Trophoblast cell (in vitro differentiated cells and primary cell): ENCODE results near the gene KIF26B.

Source experiments
- DNase-seq, 2 donors: peaks; one replicate each; pipeline ENCODE4 v3.0.0-alpha.2; 2016
- H2AFZ ChIP-seq: 2 replicates; pipeline ENCODE4 v1.6.1; 2013; ENCODE audit warnings: low read length, moderate library complexity, mild to moderate bottlenecking; ENCODE audit not compliant: insufficient read depth, poor library complexity
- H2AK5ac ChIP-seq: 2 replicates; pipeline ENCODE4 v1.6.1; 2013; ENCODE audit warnings: mild to moderate bottlenecking, low read length
- H2BK120ac ChIP-seq: 2 replicates; pipeline ENCODE4 v1.6.1; 2013; ENCODE audit warnings: low read length, mild to moderate bottlenecking, moderate library complexity; ENCODE audit not compliant: insufficient read depth, poor library complexity
- H2BK12ac ChIP-seq: 2 replicates; pipeline ENCODE4 v1.6.1; 2013; ENCODE audit warnings: mild to moderate bottlenecking, low read length, moderate library complexity
- H2BK5ac ChIP-seq: 2 replicates; pipeline ENCODE4 v1.6.1; 2013; ENCODE audit warnings: low read length, low read depth, moderate library complexity, mild to moderate bottlenecking; ENCODE audit not compliant: poor library complexity
- H3K14ac ChIP-seq: 2 replicates; pipeline ENCODE4 v1.6.1; 2013; ENCODE audit warnings: mild to moderate bottlenecking, low read length
- H3K18ac ChIP-seq: 2 replicates; pipeline ENCODE4 v1.6.1; 2013; ENCODE audit warnings: mild to moderate bottlenecking, low read length
- H3K23ac ChIP-seq: 2 replicates; pipeline ENCODE4 v1.6.1; 2013; ENCODE audit warnings: low read length
- H3K27ac ChIP-seq: 2 replicates; pipeline ENCODE4 v1.5.1; 2013; ENCODE audit warnings: low read depth, mild to moderate bottlenecking, inconsistent platforms, low read length, moderate library complexity
- H3K27me3 ChIP-seq: 2 replicates; pipeline ENCODE4 v1.6.1; 2013; ENCODE audit warnings: inconsistent platforms, mild to moderate bottlenecking, low read length, moderate library complexity; ENCODE audit not compliant: insufficient read depth
- H3K36me3 ChIP-seq, 2 experiments: 1 replicate in 1 of 2; 2 replicates in 1 of 2; pipeline ENCODE4 v1.6.1; 2013; ENCODE audit warnings: low read length in 2 of 2, mild to moderate bottlenecking in 2 of 2, moderate library complexity in 1 of 2; ENCODE audit not compliant: insufficient read depth in 2 of 2, control insufficient read depth in 1 of 2
- H3K4ac ChIP-seq: 2 replicates; pipeline ENCODE4 v1.6.1; 2013; ENCODE audit warnings: low read depth, mild to moderate bottlenecking, low read length, moderate library complexity
- H3K4me1 ChIP-seq, 2 experiments: 1 replicate in 1 of 2; 2 replicates in 1 of 2; pipeline ENCODE4 v1.6.1; 2013; ENCODE audit warnings: low read length in 2 of 2, mild to moderate bottlenecking in 2 of 2, moderate library complexity in 1 of 2; ENCODE audit not compliant: insufficient read depth in 2 of 2, control insufficient read depth in 1 of 2
- H3K4me2 ChIP-seq: 2 replicates; pipeline ENCODE4 v1.6.1; 2013; ENCODE audit warnings: inconsistent platforms, mild to moderate bottlenecking, low read length, moderate library complexity
- H3K4me3 ChIP-seq: 2 replicates; pipeline ENCODE4 v1.5.1; 2013; ENCODE audit warnings: mild to moderate bottlenecking, low read depth, low read length, inconsistent platforms
- H3K79me1 ChIP-seq: one replicate; pipeline ENCODE4 v1.6.1; 2013; ENCODE audit warnings: low read length
- H3K79me2 ChIP-seq: 2 replicates; pipeline ENCODE4 v1.6.1; 2013; ENCODE audit warnings: low read length, mild to moderate bottlenecking; ENCODE audit not compliant: control insufficient read depth, insufficient read depth, poor library complexity
- H3K9ac ChIP-seq: 2 replicates; pipeline ENCODE4 v1.6.1; 2013; ENCODE audit warnings: mild to moderate bottlenecking, low read length
- H3K9me3 ChIP-seq: 2 replicates; pipeline ENCODE4 v1.6.1; 2013; ENCODE audit warnings: low read depth, mild to moderate bottlenecking, control low read depth, inconsistent platforms, low read length; ENCODE audit not compliant: insufficient read depth
- H4K12ac ChIP-seq: 2 replicates; pipeline ENCODE4 v1.6.1; 2013; ENCODE audit warnings: low read depth, mild to moderate bottlenecking, low read length, moderate library complexity
- H4K8ac ChIP-seq: 2 replicates; pipeline ENCODE4 v1.6.1; 2013; ENCODE audit warnings: low read depth, mild to moderate bottlenecking, low read length, moderate library complexity
- H4K91ac ChIP-seq: one replicate; pipeline ENCODE4 v1.6.1; 2013; ENCODE audit warnings: low read depth, mild to moderate bottlenecking, low read length, moderate library complexity
- WGBS: extraction: QIAGEN DNeasy Blood & Tissue Kit; methylation state at CpG from one replicate; pipeline ENCODE4 v1.1.7; 2013; ENCODE audit warnings: missing lambda C conversion rate; ENCODE audit not compliant: insufficient read length, insufficient coverage; ENCODE audit errors: extremely low coverage; 5-methylcytosine and 5-hydroxymethylcytosine counted together

The KIF26B gene

GRCh38 chr1:245566952-245567351, 412.2 kb downstream of the KIF26B start:
- Histone ChIP-seq H2BK120ac (no peak overlapping the region), H2AK5ac (no peak overlapping the region), H3K4ac (no peak overlapping the region), H3K23ac (no peak overlapping the region), H2BK5ac (no peak overlapping the region), H3K27me3 (no peaks in the 10 kb centered on the region), H3K36me3 (no peaks in the 10 kb centered on the region), H4K91ac (no peak overlapping the region), H3K4me2 (no peak overlapping the region), H3K79me1 (no peaks in the 10 kb centered on the region), H3K18ac (no peak overlapping the region), H3K9me3 (no peaks in the 10 kb centered on the region), H3K4me3 (no peak overlapping the region), H4K12ac (no peak overlapping the region), H2BK12ac (no peak overlapping the region), H3K14ac (no peak overlapping the region), H3K4me1 (peaks cover 3 to 9% of the 10 kb centered on the region in 2 experiments), H3K79me2 (no peaks in the 10 kb centered on the region), H3K27ac (no peak overlapping the region), H3K9ac (no peak overlapping the region), H4K8ac (no peak overlapping the region), H2AFZ (no peak overlapping the region)
- DNase-seq = no peak
- WGBS = no CpG with 5 or more reads among the region's 6 CpGs

DNA sequence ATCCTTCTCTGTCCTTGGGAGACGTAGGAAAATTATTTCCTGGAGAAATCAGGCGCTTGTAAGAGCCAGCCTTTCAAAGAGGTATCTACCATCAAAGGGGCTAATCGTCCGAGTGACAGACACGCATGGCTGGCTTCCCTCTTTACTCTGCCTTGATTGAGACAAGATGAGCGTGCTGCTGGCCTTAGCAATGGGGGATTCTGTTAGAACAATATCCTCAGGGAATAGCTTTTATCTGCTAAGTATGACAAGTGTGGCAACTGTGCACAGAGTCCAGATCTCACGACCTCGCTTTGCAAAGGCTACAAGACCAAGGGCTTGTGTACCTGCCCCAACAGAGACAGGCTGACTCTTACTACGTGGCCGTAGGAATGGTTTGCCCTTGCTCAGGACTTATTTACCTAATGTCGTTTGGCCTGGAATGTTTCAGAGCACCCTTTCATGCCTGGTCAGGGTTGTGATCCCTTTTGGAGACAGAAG, 417.1 kb downstream of the KIF26B start:
- H3K27me3 ChIP-seq = no peaks in the 10 kb centered on the region
- H3K36me3 ChIP-seq = no peaks in the 10 kb centered on the region
- no peak overlapping the region for H2AK5ac ChIP-seq
- no peak overlapping the region for H3K14ac ChIP-seq
- no peak for DNase-seq
- no peaks in the 10 kb centered on the region for H3K79me2 ChIP-seq
- no peak overlapping the region for H3K4me3 ChIP-seq
- no peak overlapping the region for H3K9ac ChIP-seq
- no peaks in the 10 kb centered on the region for H3K79me1 ChIP-seq
- H3K27ac ChIP-seq = no peak overlapping the region
- H3K4me2 ChIP-seq = no peak overlapping the region
- no peak overlapping the region for H2BK5ac ChIP-seq
- H2BK120ac ChIP-seq = no peak overlapping the region
- H4K8ac ChIP-seq = no peak overlapping the region
- no peak overlapping the region for H2AFZ ChIP-seq
- no peak overlapping the region for H3K4ac ChIP-seq
- WGBS = no CpG with 5 or more reads among the region's 11 CpGs
- H3K9me3 ChIP-seq = no peaks in the 10 kb centered on the region
- no peak overlapping the region for H4K12ac ChIP-seq
- H3K18ac ChIP-seq = no peak overlapping the region
- no peak overlapping the region for H2BK12ac ChIP-seq
- H3K4me1 ChIP-seq = peaks cover 11 to 16% of the 10 kb centered on the region in 2 experiments
- no peak overlapping the region for H3K23ac ChIP-seq
- H4K91ac ChIP-seq = no peak overlapping the region

GRCh38 chr1:245572709-245573108, 417.9 kb downstream of the KIF26B start:
- no peak overlapping the region for H3K4me2 ChIP-seq
- no peak overlapping the region for H2AK5ac ChIP-seq
- no peak overlapping the region for H4K8ac ChIP-seq
- H4K91ac ChIP-seq = no peak overlapping the region
- no peak overlapping the region for H2BK12ac ChIP-seq
- no peak overlapping the region for H3K14ac ChIP-seq
- H3K4me1 ChIP-seq = peaks cover 7 to 13% of the 10 kb centered on the region in 2 experiments
- H3K9ac ChIP-seq = no peak overlapping the region
- no peaks in the 10 kb centered on the region for H3K27me3 ChIP-seq
- H4K12ac ChIP-seq = no peak overlapping the region
- no peak overlapping the region for H3K23ac ChIP-seq
- H2BK120ac ChIP-seq = no peak overlapping the region
- H3K4me3 ChIP-seq = no peak overlapping the region
- no peak overlapping the region for H2BK5ac ChIP-seq
- H3K4ac ChIP-seq = no peak overlapping the region
- H3K27ac ChIP-seq = no peak overlapping the region
- no peak overlapping the region for H2AFZ ChIP-seq
- no peak for DNase-seq
- no peaks in the 10 kb centered on the region for H3K79me1 ChIP-seq
- peaks cover under 1% of the 10 kb centered on the region in 2 experiments for H3K36me3 ChIP-seq
- no peaks in the 10 kb centered on the region for H3K79me2 ChIP-seq
- H3K9me3 ChIP-seq = no peaks in the 10 kb centered on the region
- WGBS = no CpG with 5 or more reads among the region's 7 CpGs
- H3K18ac ChIP-seq = no peak overlapping the region

- Histone ChIP-seq H2AFZ (no peak overlapping the region), H3K4me3 (no peak overlapping the region)
- no CpG with 5 or more reads among the region's 2 CpGs for WGBS
These were observed 420.9 kb downstream of the KIF26B start for GRCh38 chr1:245575710-245576109.

More at GRCh38 chr1:245575710-245576109, 420.9 kb downstream of the KIF26B start:
- no peaks in the 10 kb centered on the region for H3K9me3 ChIP-seq
- H3K23ac ChIP-seq = no peak overlapping the region
- no peak overlapping the region for H2BK12ac ChIP-seq
- no peak overlapping the region for H2BK120ac ChIP-seq
- peaks cover 3% of the 10 kb centered on the region in 2 experiments for H3K36me3 ChIP-seq
- no peak overlapping the region for H2BK5ac ChIP-seq
- no peak overlapping the region for H4K91ac ChIP-seq
- H4K8ac ChIP-seq = no peak overlapping the region
- no peaks in the 10 kb centered on the region for H3K79me2 ChIP-seq
- no peaks in the 10 kb centered on the region for H3K27me3 ChIP-seq
- peaks cover 7 to 13% of the 10 kb centered on the region in 2 experiments for H3K4me1 ChIP-seq
- H3K18ac ChIP-seq = no peak overlapping the region
- no peak overlapping the region for H3K4ac ChIP-seq
- no peaks in the 10 kb centered on the region for H3K79me1 ChIP-seq
- no peak overlapping the region for H3K27ac ChIP-seq
- no peak overlapping the region for H3K14ac ChIP-seq
- H4K12ac ChIP-seq = no peak overlapping the region
- H3K4me2 ChIP-seq = no peak overlapping the region
- DNase-seq = no peak
- H3K9ac ChIP-seq = no peak overlapping the region
- no peak overlapping the region for H2AK5ac ChIP-seq
